MM.1S (cell line): ENCODE results near the gene CDT1.

Source experiments
- CTCF ChIP-seq: fragments of 300-600 bp; sonication (generic); IDR thresholded peaks from 2 replicates; pipeline ENCODE4 v1.5.1; 2016; ENCODE audit warnings: antibody characterized with exemption, low read length, mixed read lengths
- EZH2 ChIP-seq: fragments of 300-600 bp; sonication (generic); optimal IDR thresholded peaks from 2 replicates; pipeline ENCODE3; 2017; ENCODE audit warnings: low read depth, mild to moderate bottlenecking, antibody characterized with exemption, low read length, mixed read lengths
- EZH2phosphoT487 ChIP-seq: fragments of 300-600 bp; sonication (generic); IDR thresholded peaks from 2 replicates; pipeline ENCODE4 v1.6.1; 2018; ENCODE audit warnings: antibody characterized with exemption, low read length

DNA sequence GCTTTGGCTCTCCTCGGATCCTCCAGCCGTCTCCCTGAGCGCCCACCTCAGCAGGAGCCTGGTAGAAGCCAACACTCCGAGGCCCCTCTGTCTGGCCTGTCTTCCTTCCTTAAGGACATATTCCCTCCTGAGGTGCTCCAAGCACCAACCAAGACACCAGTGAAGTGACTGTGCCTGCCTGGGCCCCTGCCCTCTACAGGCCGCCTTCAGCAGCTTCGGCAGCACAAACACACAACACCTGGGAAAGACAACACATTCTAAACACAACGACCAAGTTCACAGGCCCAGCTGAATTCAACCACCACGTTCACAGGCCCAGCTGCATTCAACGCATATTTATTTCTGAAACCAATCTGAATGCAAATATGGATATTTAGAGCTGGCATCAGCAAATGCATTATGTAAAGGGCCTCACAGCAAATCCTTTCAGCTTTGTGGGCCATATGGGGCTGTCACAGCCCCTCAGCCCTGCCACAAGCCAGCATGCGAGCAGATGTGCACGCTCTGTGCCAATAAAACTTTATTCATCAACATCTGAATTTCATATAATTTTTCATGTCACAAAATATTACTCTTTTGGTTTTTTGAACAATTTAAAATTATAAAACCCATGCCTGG, 40.9 kb downstream of the CDT1 start:
- TF ChIP-seq CTCF = no peak
- TF ChIP-seq EZH2phosphoT487 = no peak
- no peak for TF ChIP-seq EZH2
